Measurements from ENCODE around the gene ZNF18. TPM values are rescaled to one million over a fixed set of nuclear protein-coding genes. Genes with fewer than 3 reads are reported as not detected.

Gene ZNF18
- total RNA-seq, 1 donor from 2014 or later, result 5.3 TPM

Other genes starting within 250 kb of the ZNF18 start
- gene MAP2K4, start 23.4 kb upstream of the ZNF18 start, total RNA-seq, result 12.7 TPM